ENCODE measurements around the gene A1CF.

- TF ChIP-seq CTCF (IDR thresholded peaks at IDR 0.05) (no peak), POLR2A (IDR thresholded peaks at IDR 0.05) (no peak)
These were observed 1.8 kb downstream of the A1CF start for GRCh38 chr10:50883629-50884028.

Measured in breast epithelium (tissue), 3 donors.